Lung (tissue), 12 donors: ENCODE results near the gene ISLR. TPM values are rescaled to one million over a fixed set of nuclear protein-coding genes. Genes with fewer than 3 reads are reported as not detected.

Experiments
- ATAC-seq: fragments of 200-7000 bp; cut with Tn5 transposase; one replicate; pipeline ENCODE4 v1.9.1; 2020; ENCODE audit warnings: moderate number of reproducible peaks; ENCODE audit not compliant: insufficient read depth, low FRiP score
- DNase-seq, 3 donors: peaks; one replicate each; pipeline ENCODE4 v3.0.0-alpha.2; 2013 to 2017
- H3K27ac ChIP-seq, 2 donors: one replicate each; pipeline ENCODE4 v1.5.1; 2013; ENCODE audit warnings: mild to moderate bottlenecking in 2 of 2, moderate library complexity in 2 of 2, control low read depth in 1 of 2, inconsistent platforms in 1 of 2, low read depth in 1 of 2, low read length in 1 of 2
- H3K27me3 ChIP-seq, 3 donors: one replicate each; pipeline ENCODE4 v1.5.1; 2013; ENCODE audit warnings: low read length in 2 of 3; ENCODE audit not compliant: control insufficient read depth in 3 of 3, insufficient read depth in 3 of 3
- H3K36me3 ChIP-seq, 4 donors: one replicate each; pipeline ENCODE4 v1.5.1; 2013; ENCODE audit warnings: low read length in 4 of 4, mild to moderate bottlenecking in 1 of 4, moderate library complexity in 1 of 4; ENCODE audit not compliant: control insufficient read depth in 4 of 4, insufficient read depth in 4 of 4
- H3K4me1 ChIP-seq, 5 donors: one replicate each; pipeline ENCODE4 v1.5.1; 2013; ENCODE audit warnings: low read length in 5 of 5, mild to moderate bottlenecking in 2 of 5, moderate library complexity in 1 of 5; ENCODE audit not compliant: control insufficient read depth in 5 of 5, insufficient read depth in 5 of 5
- H3K4me3 ChIP-seq: one replicate; pipeline ENCODE4 v1.5.1; 2013; ENCODE audit warnings: mild to moderate bottlenecking, control low read depth, moderate library complexity
- H3K9ac ChIP-seq, 2 donors: one replicate each; pipeline ENCODE4 v1.5.1; 2013; ENCODE audit warnings: low read length in 2 of 2, control low read depth in 1 of 2; ENCODE audit not compliant: insufficient read depth in 1 of 2
- H3K9me3 ChIP-seq, 4 donors: one replicate each; pipeline ENCODE4 v1.5.1; 2013; ENCODE audit warnings: low read length in 3 of 4, mild to moderate bottlenecking in 1 of 4, moderate library complexity in 1 of 4; ENCODE audit not compliant: control insufficient read depth in 4 of 4, insufficient read depth in 3 of 4
- WGBS, 2 donors: extraction: QIAGEN DNeasy Blood & Tissue Kit; methylation state at CpG; one replicate each; pipeline ENCODE4 v1.1.7; 2013; 5-methylcytosine and 5-hydroxymethylcytosine counted together
- polyA plus RNA-seq, 2 donors: library from polyadenylated mRNA; stranded (reverse); fragments of 200-250 nt; gene quantifications; one replicate each; pipeline ENCODE4 v1.2.1, GENCODE V29; 2013
- total RNA-seq, 2 donors: library from RNA; depleted of rRNA in 1 of 2; stranded (reverse); fragments of >200 nt in 1 of 2; gene quantifications; one replicate each; pipeline ENCODE4 v1.2.1, GENCODE V29; 2014 to 2021
- TF ChIP-seq, protein P1 (sequence below): IDR thresholded peaks from 2 replicates; pipeline ENCODE4 v1.5.1; 2012; ENCODE audit warnings: mild to moderate bottlenecking; ENCODE audit errors: control extremely low read depth, extremely low read depth
- donor health status: control.
- donor health status: control.
- donor health status: Bipolar disorder and iron deficiency.
- donor health status: healthy.
- donor health status: DM: yes; HTN: yes; CAD: no.

The ISLR gene
- total and polyA plus RNA-seq, 4 donors, result 2.8 to 30.4 (median 14.2) TPM

DNA sequence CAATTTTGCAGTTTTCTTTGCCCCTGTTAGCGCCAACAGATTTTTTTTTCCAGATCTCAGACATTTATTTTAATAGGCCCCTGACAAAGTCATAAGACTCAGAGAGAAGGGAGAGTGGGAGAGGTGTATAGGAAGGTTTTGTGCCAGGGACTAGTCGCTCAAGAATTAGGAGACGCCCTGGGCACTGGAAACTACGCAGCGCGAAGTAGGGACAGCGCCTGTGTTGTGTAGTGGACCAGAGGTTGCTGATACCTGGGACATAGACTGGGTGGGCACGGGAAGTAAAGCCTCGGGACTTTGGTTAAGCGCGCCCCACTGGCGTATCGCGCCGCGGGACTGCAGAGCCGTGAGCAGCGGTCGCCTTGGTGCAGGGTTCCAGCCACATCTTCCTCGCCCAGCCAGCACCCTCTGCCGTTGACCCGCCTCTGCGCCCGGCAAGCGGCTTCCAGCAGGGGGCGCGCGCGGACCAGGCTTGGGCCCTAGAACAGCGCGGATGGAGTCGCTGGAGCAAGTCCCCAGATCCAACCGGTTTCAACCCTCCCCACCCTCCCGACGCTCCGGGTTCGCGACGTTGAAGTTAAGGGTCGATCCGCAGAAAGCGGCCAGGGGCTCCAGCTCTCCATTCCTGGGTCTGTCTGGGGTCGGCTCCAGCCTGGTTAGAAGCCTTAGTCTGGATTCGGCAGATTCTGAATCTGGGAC is 46.1 kb upstream of the ISLR start:
- TF ChIP-seq, protein P1, sequence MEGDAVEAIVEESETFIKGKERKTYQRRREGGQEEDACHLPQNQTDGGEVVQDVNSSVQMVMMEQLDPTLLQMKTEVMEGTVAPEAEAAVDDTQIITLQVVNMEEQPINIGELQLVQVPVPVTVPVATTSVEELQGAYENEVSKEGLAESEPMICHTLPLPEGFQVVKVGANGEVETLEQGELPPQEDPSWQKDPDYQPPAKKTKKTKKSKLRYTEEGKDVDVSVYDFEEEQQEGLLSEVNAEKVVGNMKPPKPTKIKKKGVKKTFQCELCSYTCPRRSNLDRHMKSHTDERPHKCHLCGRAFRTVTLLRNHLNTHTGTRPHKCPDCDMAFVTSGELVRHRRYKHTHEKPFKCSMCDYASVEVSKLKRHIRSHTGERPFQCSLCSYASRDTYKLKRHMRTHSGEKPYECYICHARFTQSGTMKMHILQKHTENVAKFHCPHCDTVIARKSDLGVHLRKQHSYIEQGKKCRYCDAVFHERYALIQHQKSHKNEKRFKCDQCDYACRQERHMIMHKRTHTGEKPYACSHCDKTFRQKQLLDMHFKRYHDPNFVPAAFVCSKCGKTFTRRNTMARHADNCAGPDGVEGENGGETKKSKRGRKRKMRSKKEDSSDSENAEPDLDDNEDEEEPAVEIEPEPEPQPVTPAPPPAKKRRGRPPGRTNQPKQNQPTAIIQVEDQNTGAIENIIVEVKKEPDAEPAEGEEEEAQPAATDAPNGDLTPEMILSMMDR, result peak; percentile 99
- Histone ChIP-seq H3K36me3 (no peaks in the 10 kb centered on the region), H3K27ac (peak overlapping the region in 1 of 2 donors; percentile 70), H3K4me3 (no peak overlapping the region), H3K9me3 (no peaks in the 10 kb centered on the region), H3K27me3 (peaks cover 0 to 77% (median 48%) of the 10 kb centered on the region in 3 donors), H3K9ac (no peak overlapping the region), H3K4me1 (peaks cover 0 to 23% (median 13%) of the 10 kb centered on the region in 5 donors)
- WGBS, 2 donors, result 9 to 10% methylated on average over 44 of the region's 44 CpGs
- peak; percentile 90 to 93 (median 91) for DNase-seq
- ATAC-seq, result peak; percentile 88

DNA sequence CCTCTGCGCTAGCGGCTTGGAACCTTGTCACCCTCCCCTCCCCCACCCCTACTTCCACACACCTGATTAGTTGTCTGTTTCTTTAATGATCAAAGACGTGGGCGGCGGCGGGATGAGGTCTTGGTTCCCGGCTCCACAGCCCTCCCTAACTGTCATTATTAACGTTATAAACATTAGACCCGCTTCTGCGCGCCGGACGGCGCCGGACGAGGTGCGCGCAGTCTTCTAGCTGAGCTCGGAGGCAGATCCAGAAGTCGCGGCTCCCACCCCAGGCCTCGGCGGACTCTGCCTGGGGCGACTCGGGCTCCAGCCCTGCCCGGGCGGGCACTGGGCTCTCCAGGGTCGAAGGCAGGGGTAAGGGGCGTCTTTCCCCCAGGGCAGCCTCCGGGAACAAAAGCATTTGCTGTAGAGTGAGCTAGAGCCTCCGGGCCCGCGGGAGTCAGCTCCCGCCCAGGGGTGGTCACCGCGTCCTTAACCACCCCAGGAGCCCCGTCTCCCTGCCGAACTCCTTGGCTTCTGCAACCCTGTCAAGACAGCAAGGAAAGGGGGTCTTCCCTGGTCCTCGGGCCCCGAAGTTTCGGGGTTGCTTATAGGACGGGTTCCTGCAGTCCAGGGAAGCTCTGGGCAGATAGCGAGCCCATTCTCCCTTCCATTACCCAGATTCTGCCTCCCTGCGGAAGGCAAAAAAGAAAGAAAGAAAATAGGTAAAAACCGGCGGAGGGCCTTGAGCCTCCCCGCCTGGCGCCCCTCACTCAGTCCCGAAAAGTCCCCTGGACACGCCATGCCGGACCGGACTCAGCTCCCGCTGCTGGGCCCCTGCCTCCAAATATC is 45.3 kb upstream of the ISLR start:
- H3K4me1 ChIP-seq, result peaks cover 0 to 23% (median 13%) of the 10 kb centered on the region in 5 donors
- no peaks in the 10 kb centered on the region for H3K36me3 ChIP-seq
- peaks cover 1 to 85% (median 56%) of the 10 kb centered on the region in 3 donors for H3K27me3 ChIP-seq
- ATAC-seq, result no peak
- 4 to 7% methylated on average over 53 of the region's 53 CpGs for WGBS, 2 donors
- H3K27ac ChIP-seq, result peak overlapping the region in 1 of 2 donors; percentile 70
- no peak overlapping the region for H3K9ac ChIP-seq
- H3K4me3 ChIP-seq, result no peak overlapping the region
- H3K9me3 ChIP-seq, result peaks cover 0 to 6% (median 0%) of the 10 kb centered on the region in 4 donors
- TF ChIP-seq, protein P1, result no peak
- peak in 1 of 3 donors; percentile 50 for DNase-seq

DNA sequence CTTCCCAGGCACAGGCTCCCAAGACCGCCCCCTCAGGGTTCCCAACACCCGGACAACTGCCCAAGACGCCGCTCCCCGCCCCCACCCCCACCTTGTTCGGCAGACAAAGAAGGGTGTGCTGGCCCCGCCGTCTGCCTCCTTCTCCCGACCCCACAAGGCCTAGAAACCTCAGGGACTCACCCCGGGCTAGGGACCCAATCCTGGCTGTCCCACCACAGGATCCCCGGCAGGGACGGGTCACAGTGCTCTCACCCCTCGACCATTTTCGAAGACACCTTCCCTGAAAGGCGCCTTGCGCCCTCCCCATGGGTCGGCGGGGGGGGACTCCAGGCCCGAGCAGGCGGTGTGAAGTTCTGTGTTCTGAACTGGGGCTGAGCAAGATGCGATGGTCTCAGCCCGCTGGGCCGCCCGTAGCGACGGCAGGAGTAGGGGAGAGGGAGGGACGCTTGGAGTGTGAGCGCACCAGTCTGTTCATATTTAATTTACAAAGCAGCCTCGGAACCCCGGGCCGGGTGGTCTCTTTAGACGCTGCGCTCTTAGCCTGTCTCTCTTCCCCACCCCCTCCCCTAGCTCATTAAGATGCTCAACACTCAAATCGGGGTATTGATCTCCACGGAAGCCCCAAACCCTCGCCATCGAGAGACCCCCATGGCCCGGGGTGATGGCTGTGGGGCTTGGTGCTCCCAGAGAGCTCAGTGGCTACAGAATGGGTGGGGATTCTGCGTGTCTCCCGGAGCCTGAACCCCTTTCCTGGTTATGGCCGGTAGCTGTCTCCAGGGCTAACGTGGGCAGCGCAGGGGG is 44.5 kb upstream of the ISLR start:
- no peak for ATAC-seq

More for the DNA sequence above, 44.5 kb upstream of the ISLR start:
- H3K27me3 ChIP-seq, result peaks cover 8 to 87% (median 61%) of the 10 kb centered on the region in 3 donors
- H3K4me1 ChIP-seq, result peaks cover 0 to 25% (median 13%) of the 10 kb centered on the region in 5 donors
- H3K36me3 ChIP-seq, result no peaks in the 10 kb centered on the region
- peaks cover 0 to 8% (median 0%) of the 10 kb centered on the region in 4 donors for H3K9me3 ChIP-seq
- no peak overlapping the region for H3K9ac ChIP-seq
- H3K27ac ChIP-seq, result no peak overlapping the region
- no peak overlapping the region for H3K4me3 ChIP-seq
- DNase-seq, result peak in 2 of 3 donors; percentile 13 to 28
- WGBS, 2 donors, result 5 to 7% methylated on average over 42 to 43 of the region's 43 CpGs
- TF ChIP-seq, protein P1, result no peak
